ENCODE data around the gene SMYD1.

The SMYD1 gene

DNA sequence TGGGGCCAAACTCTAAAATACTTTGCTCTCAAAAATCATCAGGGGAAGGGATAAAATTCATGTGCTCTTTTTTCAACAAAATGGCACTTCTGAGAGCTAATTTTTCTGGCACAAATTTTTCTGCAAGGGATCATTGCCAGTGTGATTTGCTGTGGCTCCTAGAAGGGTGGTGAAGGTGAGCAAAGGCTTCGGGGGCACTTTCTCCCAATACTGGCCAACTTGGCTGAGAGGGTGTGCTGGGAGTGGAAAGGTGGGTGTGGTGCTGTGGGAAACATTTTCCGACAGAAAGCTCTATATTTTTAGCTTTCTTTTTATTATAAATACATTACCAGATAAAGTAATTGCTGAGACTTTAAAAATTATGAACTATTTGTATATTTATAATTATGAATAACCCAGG lies 419 bp downstream of the SMYD1 start:
- H3K27ac ChIP-seq: no peak overlapping the region
- TF ChIP-seq, protein P1, sequence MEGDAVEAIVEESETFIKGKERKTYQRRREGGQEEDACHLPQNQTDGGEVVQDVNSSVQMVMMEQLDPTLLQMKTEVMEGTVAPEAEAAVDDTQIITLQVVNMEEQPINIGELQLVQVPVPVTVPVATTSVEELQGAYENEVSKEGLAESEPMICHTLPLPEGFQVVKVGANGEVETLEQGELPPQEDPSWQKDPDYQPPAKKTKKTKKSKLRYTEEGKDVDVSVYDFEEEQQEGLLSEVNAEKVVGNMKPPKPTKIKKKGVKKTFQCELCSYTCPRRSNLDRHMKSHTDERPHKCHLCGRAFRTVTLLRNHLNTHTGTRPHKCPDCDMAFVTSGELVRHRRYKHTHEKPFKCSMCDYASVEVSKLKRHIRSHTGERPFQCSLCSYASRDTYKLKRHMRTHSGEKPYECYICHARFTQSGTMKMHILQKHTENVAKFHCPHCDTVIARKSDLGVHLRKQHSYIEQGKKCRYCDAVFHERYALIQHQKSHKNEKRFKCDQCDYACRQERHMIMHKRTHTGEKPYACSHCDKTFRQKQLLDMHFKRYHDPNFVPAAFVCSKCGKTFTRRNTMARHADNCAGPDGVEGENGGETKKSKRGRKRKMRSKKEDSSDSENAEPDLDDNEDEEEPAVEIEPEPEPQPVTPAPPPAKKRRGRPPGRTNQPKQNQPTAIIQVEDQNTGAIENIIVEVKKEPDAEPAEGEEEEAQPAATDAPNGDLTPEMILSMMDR (conservative IDR thresholded peaks at IDR 0.05): no peak
- no peak for TF ChIP-seq ZFX (IDR thresholded peaks at IDR 0.05)

DNA sequence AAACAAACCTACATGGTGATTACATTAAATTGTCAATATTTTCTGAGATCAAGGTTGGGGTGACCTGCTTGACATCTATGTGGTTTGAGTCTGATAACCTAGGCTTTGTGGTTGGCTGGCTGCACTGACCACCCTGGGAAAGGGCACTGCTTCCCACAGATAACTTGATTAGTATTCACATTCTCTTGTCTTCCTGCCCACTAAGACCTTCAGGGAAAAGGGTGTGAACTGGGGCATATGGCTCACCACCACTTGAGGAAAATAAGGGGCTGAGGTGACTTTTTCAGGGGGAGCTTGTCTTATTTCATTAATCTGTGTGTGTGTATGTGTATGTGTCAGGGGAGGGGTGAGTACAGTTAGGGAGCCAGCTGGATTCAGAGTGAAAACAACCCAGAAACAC lies 1.5 kb downstream of the SMYD1 start:
- TF ChIP-seq, protein P1 (conservative IDR thresholded peaks at IDR 0.05): no peak
- no peak for TF ChIP-seq ZFX (IDR thresholded peaks at IDR 0.05)
- H3K27ac ChIP-seq: no peak overlapping the region

DNA sequence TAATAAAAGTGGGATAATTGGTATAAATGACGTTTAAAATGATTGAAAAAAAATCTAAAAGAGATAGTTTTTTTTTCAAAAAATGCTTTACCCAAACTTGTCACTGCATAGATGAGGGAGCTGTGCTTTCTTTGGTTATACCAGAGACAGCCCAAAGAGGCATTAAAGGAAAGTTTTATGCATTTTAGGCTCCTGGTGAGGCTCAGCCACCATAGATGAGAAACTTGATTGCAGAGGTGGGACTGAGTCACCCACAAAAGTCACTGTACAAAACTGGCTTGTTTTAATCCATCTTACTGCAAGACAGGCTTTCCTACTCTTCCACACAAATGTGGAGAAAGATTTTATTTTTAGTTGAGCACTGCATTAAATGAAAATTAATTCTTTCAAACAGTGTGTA lies 2.4 kb downstream of the SMYD1 start:
- no peak overlapping the region for H3K27ac ChIP-seq
- no peak for TF ChIP-seq ZFX (IDR thresholded peaks at IDR 0.05)
- TF ChIP-seq, protein P1 (conservative IDR thresholded peaks at IDR 0.05): no peak

DNA sequence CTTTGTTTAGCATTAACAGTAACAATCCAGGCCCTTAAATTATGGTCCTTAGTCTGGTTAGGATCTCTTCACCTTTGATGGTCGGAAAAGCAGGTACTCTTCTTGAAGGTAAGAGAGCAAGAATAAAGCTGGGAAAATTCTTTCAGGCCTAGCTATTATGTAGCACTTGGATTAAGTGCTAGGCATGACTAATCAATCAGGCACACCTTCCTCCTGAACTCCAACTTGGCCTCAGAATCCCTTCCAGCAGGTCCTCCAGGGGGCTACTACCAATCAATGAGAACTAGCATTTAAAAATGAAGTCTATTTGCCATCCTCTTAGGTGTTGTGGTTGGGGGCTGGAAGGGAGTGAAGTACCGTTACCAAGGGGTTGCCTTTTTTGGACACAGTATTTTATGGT lies 3.7 kb downstream of the SMYD1 start:
- no peak overlapping the region for H3K27ac ChIP-seq
- TF ChIP-seq, protein P1 (conservative IDR thresholded peaks at IDR 0.05): no peak
- TF ChIP-seq ZFX (IDR thresholded peaks at IDR 0.05): no peak

DNA sequence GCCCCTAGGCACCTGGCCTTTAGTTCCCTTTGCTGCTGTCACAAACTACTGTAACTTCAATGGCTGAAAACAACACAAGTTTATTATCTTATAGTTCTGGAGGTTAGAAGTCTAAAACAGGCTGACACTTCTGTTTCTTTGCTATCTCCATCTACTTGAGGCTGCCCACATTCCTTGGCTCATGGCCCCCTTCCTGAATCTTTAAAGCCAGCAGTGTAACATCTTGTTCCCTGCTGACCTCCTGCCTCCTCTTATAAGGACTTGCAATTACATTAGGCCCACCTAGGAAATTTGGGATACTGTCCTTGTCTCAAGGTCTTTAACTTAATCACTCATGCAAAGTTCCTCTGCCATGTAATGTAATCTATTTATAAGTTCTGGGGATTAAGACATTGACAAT lies 6.5 kb downstream of the SMYD1 start:
- no peak overlapping the region for H3K27ac ChIP-seq

DNA sequence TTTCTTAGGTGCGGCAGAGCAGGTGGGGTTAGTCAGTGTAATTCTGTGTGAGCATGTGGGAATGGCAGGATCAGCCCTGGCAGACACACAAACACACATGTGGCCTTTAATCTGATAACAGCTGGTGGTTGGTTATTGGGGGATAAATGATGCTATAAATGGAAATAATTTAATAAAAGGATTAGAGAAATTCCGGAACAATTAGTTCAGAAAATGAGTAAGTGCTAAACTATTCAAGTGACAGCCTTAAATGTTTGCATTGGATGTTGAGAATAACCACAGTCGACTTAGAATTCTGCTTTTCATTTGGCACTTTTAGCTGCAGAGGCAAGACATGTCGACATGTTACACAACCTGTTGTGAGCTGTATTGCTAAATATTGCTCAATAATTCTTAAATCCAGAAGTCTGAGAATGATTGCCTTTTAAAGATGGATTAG lies 7.2 kb downstream of the SMYD1 start:
- no peak overlapping the region for H3K27ac ChIP-seq
- no peak for TF ChIP-seq ZFX (IDR thresholded peaks at IDR 0.05)
- TF ChIP-seq, protein P1 (conservative IDR thresholded peaks at IDR 0.05): no peak

More for the DNA sequence above, 6.5 kb downstream of the SMYD1 start:
- TF ChIP-seq ZFX (IDR thresholded peaks at IDR 0.05): no peak
- TF ChIP-seq, protein P1 (conservative IDR thresholded peaks at IDR 0.05): no peak

DNA sequence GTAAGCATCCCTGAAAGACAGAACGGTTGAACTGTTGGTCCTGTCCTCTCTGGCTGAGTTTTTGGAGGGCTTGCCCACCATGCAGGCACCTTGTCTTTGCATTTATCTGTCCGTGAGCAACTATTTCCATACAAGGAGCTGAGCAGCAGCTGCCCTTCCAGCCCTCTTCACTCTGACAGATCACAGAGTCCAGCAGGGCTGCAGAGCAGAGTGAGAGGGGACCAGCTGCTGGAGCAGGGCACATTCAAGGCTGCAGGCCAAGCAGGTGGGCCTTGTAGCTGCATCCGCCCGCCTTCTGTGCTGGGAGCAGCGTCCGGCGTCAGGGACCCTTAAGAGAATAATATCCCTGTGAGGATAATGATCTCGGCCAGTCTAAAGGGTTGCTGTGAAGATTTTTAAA lies 9.5 kb downstream of the SMYD1 start:
- no peak overlapping the region for H3K27ac ChIP-seq
- TF ChIP-seq ZFX (IDR thresholded peaks at IDR 0.05): no peak
- TF ChIP-seq, protein P1 (conservative IDR thresholded peaks at IDR 0.05): no peak
